ENCODE measurements around the gene FILIP1L.
A peak's percentile ranks its signal among the peaks of the same experiment; 100 is the strongest.

Gene FILIP1L

GRCh38 chr3:99825004-99825640 lies 289.2 kb downstream of the FILIP1L start:
- Histone ChIP-seq H3K36me3 (ENCODE audit: control insufficient read depth, insufficient read depth, low read length) (no peaks in the 10 kb centered on the region), H3K9me3 (ENCODE audit: control insufficient read depth, low read length) (no peaks in the 10 kb centered on the region), H3K4me1 (ENCODE audit: control insufficient read depth, insufficient read depth, low read length, poor library complexity, severe bottlenecking) (peaks cover 8% of the 10 kb centered on the region), H3K27ac (ENCODE audit: low read depth, low read length, severe bottlenecking) (no peak overlapping the region), H3K4me3 (ENCODE audit: extremely low read depth, insufficient read depth, low read length, poor library complexity, severe bottlenecking) (no peak overlapping the region)
- WGBS, 2 experiments (ENCODE audit: insufficient coverage in 2 of 2): no CpG with 5 or more reads among the region's 3 CpGs

- no peak overlapping the region for H3K4me3 ChIP-seq (ENCODE audit: extremely low read depth, insufficient read depth, low read length, poor library complexity, severe bottlenecking)
- no peaks in the 10 kb centered on the region for H3K9me3 ChIP-seq (ENCODE audit: control insufficient read depth, low read length)
- 86 to 88% methylated on average over 9 of the region's 14 CpGs for WGBS, 2 experiments (ENCODE audit: insufficient coverage in 2 of 2)
- H3K36me3 ChIP-seq (ENCODE audit: control insufficient read depth, insufficient read depth, low read length): no peaks in the 10 kb centered on the region
- peaks cover 8% of the 10 kb centered on the region for H3K4me1 ChIP-seq (ENCODE audit: control insufficient read depth, insufficient read depth, low read length, poor library complexity, severe bottlenecking)
- no peak overlapping the region for H3K27ac ChIP-seq (ENCODE audit: low read depth, low read length, severe bottlenecking)
Measured at GRCh38 chr3:99823723-99824711, 290.3 kb downstream of the FILIP1L start.

- Histone ChIP-seq H3K36me3 (ENCODE audit: control insufficient read depth, insufficient read depth, low read length) (no peaks in the 10 kb centered on the region), H3K27ac (ENCODE audit: low read depth, low read length, severe bottlenecking) (no peak overlapping the region), H3K9me3 (ENCODE audit: control insufficient read depth, low read length) (no peaks in the 10 kb centered on the region), H3K4me3 (ENCODE audit: extremely low read depth, insufficient read depth, low read length, poor library complexity, severe bottlenecking) (peak overlapping the region; percentile 64), H3K4me1 (ENCODE audit: control insufficient read depth, insufficient read depth, low read length, poor library complexity, severe bottlenecking) (peaks cover 4% of the 10 kb centered on the region)
- WGBS, 2 experiments (ENCODE audit: insufficient coverage in 2 of 2): 100% methylated on average over 1 to 2 of the region's 2 CpGs
Measured at GRCh38 chr3:99818818-99819217, 295.5 kb downstream of the FILIP1L start.

GRCh38 chr3:99817437-99818240 lies 296.7 kb downstream of the FILIP1L start, which contains the start of gene CMSS1:
TSS of gene CMSS1 (plus strand) at chr3:99817862.
- H3K27ac ChIP-seq (ENCODE audit: low read depth, low read length, severe bottlenecking): peak within 1 kb of the TSS; percentile 80
- 0 to 1% methylated on average over 53 to 59 of the region's 60 CpGs for WGBS, 2 experiments (ENCODE audit: insufficient coverage in 2 of 2)
- H3K4me1 ChIP-seq (ENCODE audit: control insufficient read depth, insufficient read depth, low read length, poor library complexity, severe bottlenecking): no peaks in the 10 kb centered on the region
- no peaks in the 10 kb centered on the region for H3K36me3 ChIP-seq (ENCODE audit: control insufficient read depth, insufficient read depth, low read length)
- H3K9me3 ChIP-seq (ENCODE audit: control insufficient read depth, low read length): no peaks in the 10 kb centered on the region
- peak within 1 kb of the TSS; percentile 64 for H3K4me3 ChIP-seq (ENCODE audit: extremely low read depth, insufficient read depth, low read length, poor library complexity, severe bottlenecking)

- H3K27ac ChIP-seq (ENCODE audit: low read depth, low read length, severe bottlenecking): peak overlapping the region; percentile 80
- peak overlapping the region; percentile 64 for H3K4me3 ChIP-seq (ENCODE audit: extremely low read depth, insufficient read depth, low read length, poor library complexity, severe bottlenecking)
- no peaks in the 10 kb centered on the region for H3K9me3 ChIP-seq (ENCODE audit: control insufficient read depth, low read length)
- no peaks in the 10 kb centered on the region for H3K4me1 ChIP-seq (ENCODE audit: control insufficient read depth, insufficient read depth, low read length, poor library complexity, severe bottlenecking)
- no peaks in the 10 kb centered on the region for H3K36me3 ChIP-seq (ENCODE audit: control insufficient read depth, insufficient read depth, low read length)
- 15 to 34% methylated on average over 10 to 11 of the region's 15 CpGs for WGBS, 2 experiments (ENCODE audit: insufficient coverage in 2 of 2)
Measured at GRCh38 chr3:99817047-99817436, 297.3 kb downstream of the FILIP1L start.

GRCh38 chr3:99810403-99810802 lies 303.9 kb downstream of the FILIP1L start:
- Histone ChIP-seq H3K36me3 (ENCODE audit: control insufficient read depth, insufficient read depth, low read length) (no peaks in the 10 kb centered on the region), H3K4me1 (ENCODE audit: control insufficient read depth, insufficient read depth, low read length, poor library complexity, severe bottlenecking) (no peaks in the 10 kb centered on the region), H3K9me3 (ENCODE audit: control insufficient read depth, low read length) (peaks cover 11% of the 10 kb centered on the region), H3K27ac (ENCODE audit: low read depth, low read length, severe bottlenecking) (no peak overlapping the region), H3K4me3 (ENCODE audit: extremely low read depth, insufficient read depth, low read length, poor library complexity, severe bottlenecking) (no peak overlapping the region)
- 86 to 100% methylated on average over 1 of the region's 1 CpG for WGBS, 2 experiments (ENCODE audit: insufficient coverage in 2 of 2)

GRCh38 chr3:99809565-99809964 lies 304.7 kb downstream of the FILIP1L start:
- H3K4me1 ChIP-seq (ENCODE audit: control insufficient read depth, insufficient read depth, low read length, poor library complexity, severe bottlenecking): no peaks in the 10 kb centered on the region
- WGBS, 2 experiments (ENCODE audit: insufficient coverage in 2 of 2): 80 to 84% methylated on average over 1 to 2 of the region's 2 CpGs

GRCh38 chr3:99808163-99808794 lies 306.0 kb downstream of the FILIP1L start:
- Histone ChIP-seq H3K4me1 (ENCODE audit: control insufficient read depth, insufficient read depth, low read length, poor library complexity, severe bottlenecking) (no peaks in the 10 kb centered on the region), H3K4me3 (ENCODE audit: extremely low read depth, insufficient read depth, low read length, poor library complexity, severe bottlenecking) (no peak overlapping the region), H3K27ac (ENCODE audit: low read depth, low read length, severe bottlenecking) (no peak overlapping the region), H3K36me3 (ENCODE audit: control insufficient read depth, insufficient read depth, low read length) (no peaks in the 10 kb centered on the region), H3K9me3 (ENCODE audit: control insufficient read depth, low read length) (peaks cover 24% of the 10 kb centered on the region)
- 33 to 41% methylated on average over 3 of the region's 4 CpGs for WGBS, 2 experiments (ENCODE audit: insufficient coverage in 2 of 2)

More at GRCh38 chr3:99809565-99809964, 304.7 kb downstream of the FILIP1L start:
- no peak overlapping the region for H3K27ac ChIP-seq (ENCODE audit: low read depth, low read length, severe bottlenecking)
- no peaks in the 10 kb centered on the region for H3K36me3 ChIP-seq (ENCODE audit: control insufficient read depth, insufficient read depth, low read length)
- H3K4me3 ChIP-seq (ENCODE audit: extremely low read depth, insufficient read depth, low read length, poor library complexity, severe bottlenecking): no peak overlapping the region
- peaks cover 20% of the 10 kb centered on the region for H3K9me3 ChIP-seq (ENCODE audit: control insufficient read depth, low read length)

GRCh38 chr3:99805160-99805559 lies 309.1 kb downstream of the FILIP1L start:
- Histone ChIP-seq H3K27ac (ENCODE audit: low read depth, low read length, severe bottlenecking) (no peak overlapping the region), H3K4me3 (ENCODE audit: extremely low read depth, insufficient read depth, low read length, poor library complexity, severe bottlenecking) (no peak overlapping the region), H3K36me3 (ENCODE audit: control insufficient read depth, insufficient read depth, low read length) (no peaks in the 10 kb centered on the region), H3K9me3 (ENCODE audit: control insufficient read depth, low read length) (peaks cover 24% of the 10 kb centered on the region), H3K4me1 (ENCODE audit: control insufficient read depth, insufficient read depth, low read length, poor library complexity, severe bottlenecking) (no peaks in the 10 kb centered on the region)
- 89 to 100% methylated on average over 1 to 2 of the region's 2 CpGs for WGBS, 2 experiments (ENCODE audit: insufficient coverage in 2 of 2)

- WGBS, 2 experiments (ENCODE audit: insufficient coverage in 2 of 2): no CpG with 5 or more reads among the region's 1 CpG
- peaks cover 24% of the 10 kb centered on the region for H3K9me3 ChIP-seq (ENCODE audit: control insufficient read depth, low read length)
- no peaks in the 10 kb centered on the region for H3K36me3 ChIP-seq (ENCODE audit: control insufficient read depth, insufficient read depth, low read length)
- H3K4me1 ChIP-seq (ENCODE audit: control insufficient read depth, insufficient read depth, low read length, poor library complexity, severe bottlenecking): no peaks in the 10 kb centered on the region
- H3K4me3 ChIP-seq (ENCODE audit: extremely low read depth, insufficient read depth, low read length, poor library complexity, severe bottlenecking): no peak overlapping the region
- H3K27ac ChIP-seq (ENCODE audit: low read depth, low read length, severe bottlenecking): no peak overlapping the region
Measured at GRCh38 chr3:99803297-99803696, 311.0 kb downstream of the FILIP1L start.
